Lower leg skin (tissue), 3 donors: ENCODE measurements around the gene MTHFD2.

Experiments
- CTCF ChIP-seq, 3 donors: fragments of 450-650 bp; IDR thresholded peaks; one replicate each; pipeline ENCODE4 v1.5.1; 2016; ENCODE audit warnings: antibody characterized with exemption in 3 of 3, mild to moderate bottlenecking in 3 of 3, moderate library complexity in 2 of 3
- POLR2A ChIP-seq, 2 donors: fragments of 450-650 bp; IDR thresholded peaks; one replicate each; pipeline ENCODE4 v1.6.1; 2016 to 2017; ENCODE audit warnings: antibody characterized with exemption in 2 of 2, mild to moderate bottlenecking in 1 of 2, moderate library complexity in 1 of 2

GRCh38 chr2:74226648-74227213, 28.3 kb downstream of the MTHFD2 start:
- TF ChIP-seq CTCF (IDR thresholded peaks at IDR 0.05) (no peak), POLR2A (IDR thresholded peaks at IDR 0.05) (no peak)
